Mammary microvascular endothelial cell (primary cell): ENCODE data around the gene PTX3. TPM values are rescaled to one million over a fixed set of nuclear protein-coding genes. Genes with fewer than 3 reads are reported as not detected.

Source experiments
- total RNA-seq: library from RNA; depleted of rRNA; stranded (reverse); fragments of >200 nt; gene quantifications from 2 replicates; pipeline ENCODE4 v1.2.3, GENCODE V29; 2015

PTX3 gene
- 246 and 258 TPM in 2 replicates for total RNA-seq

DNA sequence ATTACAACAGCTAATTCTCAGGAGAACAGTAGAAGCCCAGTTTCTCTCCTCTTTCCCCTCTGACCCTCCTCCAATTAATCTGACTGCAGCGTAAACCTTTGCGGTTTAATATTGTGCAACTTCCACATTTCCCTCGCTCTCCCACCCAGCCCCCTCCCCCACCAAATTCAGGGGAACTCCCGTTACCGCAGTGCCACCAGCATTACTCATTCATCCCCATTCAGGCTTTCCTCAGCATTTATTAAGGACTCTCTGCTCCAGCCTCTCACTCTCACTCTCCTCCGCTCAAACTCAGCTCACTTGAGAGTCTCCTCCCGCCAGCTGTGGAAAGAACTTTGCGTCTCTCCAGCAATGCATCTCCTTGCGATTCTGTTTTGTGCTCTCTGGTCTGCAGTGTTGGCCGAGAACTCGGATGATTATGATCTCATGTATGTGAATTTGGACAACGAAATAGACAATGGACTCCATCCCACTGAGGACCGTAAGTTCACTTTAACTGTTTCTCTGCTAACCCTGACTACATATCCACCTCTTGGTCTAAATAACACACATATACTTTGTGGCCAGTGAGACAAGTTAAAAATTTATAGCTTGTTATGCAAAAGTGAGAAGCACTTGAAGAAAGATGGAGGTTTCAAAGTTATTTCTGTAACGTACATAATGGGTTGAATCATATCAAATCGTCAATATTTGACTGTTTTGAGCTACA is at the start of gene PTX3:
Gene PTX3 (plus strand): TSS at position 268 of the 709 bp plus-strand sequence. CDS start 84 bp downstream, at position 352.

Other genes starting within 250 kb of the PTX3 start
- gene VEPH1, start 66.6 kb downstream of the PTX3 start, total RNA-seq = 138 and 149 TPM in 2 replicates